ENCODE data around the gene BFSP1. TPM values are rescaled to one million over a fixed set of nuclear protein-coding genes. Genes with fewer than 3 reads are reported as not detected.
A peak's percentile ranks its signal among the peaks of the same experiment; 100 is the strongest.

Gene BFSP1
- total RNA-seq, 1 donor from 2014 or later = 3.9 TPM

GRCh38 chr20:17536944-17537444 lies 5.8 kb upstream of the BFSP1 start:
- Mint-ChIP-seq H3K4me3 (peak overlapping the region; percentile 18), H3K9me3 (no peaks in the 10 kb centered on the region), H3K36me3 (ENCODE audit: low read depth) (no peaks in the 10 kb centered on the region), H3K27me3 (ENCODE audit: low read depth) (peaks cover 58% of the 10 kb centered on the region), H3K4me1 (peaks cover 18% of the 10 kb centered on the region), H3K27ac (ENCODE audit: unreplicated experiment) (no peak overlapping the region)
- peak; percentile 56 for DNase-seq (ENCODE audit: low read depth, low spot score)
- TF ChIP-seq, protein P1, sequence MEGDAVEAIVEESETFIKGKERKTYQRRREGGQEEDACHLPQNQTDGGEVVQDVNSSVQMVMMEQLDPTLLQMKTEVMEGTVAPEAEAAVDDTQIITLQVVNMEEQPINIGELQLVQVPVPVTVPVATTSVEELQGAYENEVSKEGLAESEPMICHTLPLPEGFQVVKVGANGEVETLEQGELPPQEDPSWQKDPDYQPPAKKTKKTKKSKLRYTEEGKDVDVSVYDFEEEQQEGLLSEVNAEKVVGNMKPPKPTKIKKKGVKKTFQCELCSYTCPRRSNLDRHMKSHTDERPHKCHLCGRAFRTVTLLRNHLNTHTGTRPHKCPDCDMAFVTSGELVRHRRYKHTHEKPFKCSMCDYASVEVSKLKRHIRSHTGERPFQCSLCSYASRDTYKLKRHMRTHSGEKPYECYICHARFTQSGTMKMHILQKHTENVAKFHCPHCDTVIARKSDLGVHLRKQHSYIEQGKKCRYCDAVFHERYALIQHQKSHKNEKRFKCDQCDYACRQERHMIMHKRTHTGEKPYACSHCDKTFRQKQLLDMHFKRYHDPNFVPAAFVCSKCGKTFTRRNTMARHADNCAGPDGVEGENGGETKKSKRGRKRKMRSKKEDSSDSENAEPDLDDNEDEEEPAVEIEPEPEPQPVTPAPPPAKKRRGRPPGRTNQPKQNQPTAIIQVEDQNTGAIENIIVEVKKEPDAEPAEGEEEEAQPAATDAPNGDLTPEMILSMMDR (conservative IDR thresholded peaks at IDR 0.05) = peak; percentile 90

- Mint-ChIP-seq H3K36me3 (ENCODE audit: low read depth) (no peaks in the 10 kb centered on the region), H3K27me3 (ENCODE audit: low read depth) (peaks cover 61% of the 10 kb centered on the region), H3K4me3 (no peak overlapping the region), H3K4me1 (peaks cover 31% of the 10 kb centered on the region), H3K9me3 (no peaks in the 10 kb centered on the region), H3K27ac (ENCODE audit: unreplicated experiment) (no peak overlapping the region)
- TF ChIP-seq, protein P1 (conservative IDR thresholded peaks at IDR 0.05) = no peak
- no peak for DNase-seq (ENCODE audit: low read depth, low spot score)
Observed at GRCh38 chr20:17534077-17534476, 2.9 kb upstream of the BFSP1 start.

- TF ChIP-seq, protein P1 (conservative IDR thresholded peaks at IDR 0.05) = no peak
- no peaks in the 10 kb centered on the region for H3K9me3 Mint-ChIP-seq
- H3K27ac Mint-ChIP-seq (ENCODE audit: unreplicated experiment) = no peak overlapping the region
- H3K36me3 Mint-ChIP-seq (ENCODE audit: low read depth) = no peaks in the 10 kb centered on the region
- DNase-seq (ENCODE audit: low read depth, low spot score) = peak; percentile 6
- peaks cover 63% of the 10 kb centered on the region for H3K27me3 Mint-ChIP-seq (ENCODE audit: low read depth)
- peaks cover 31% of the 10 kb centered on the region for H3K4me1 Mint-ChIP-seq
- peak overlapping the region; percentile 54 for H3K4me3 Mint-ChIP-seq
Observed at GRCh38 chr20:17533396-17533795, 2.2 kb upstream of the BFSP1 start.

DNA sequence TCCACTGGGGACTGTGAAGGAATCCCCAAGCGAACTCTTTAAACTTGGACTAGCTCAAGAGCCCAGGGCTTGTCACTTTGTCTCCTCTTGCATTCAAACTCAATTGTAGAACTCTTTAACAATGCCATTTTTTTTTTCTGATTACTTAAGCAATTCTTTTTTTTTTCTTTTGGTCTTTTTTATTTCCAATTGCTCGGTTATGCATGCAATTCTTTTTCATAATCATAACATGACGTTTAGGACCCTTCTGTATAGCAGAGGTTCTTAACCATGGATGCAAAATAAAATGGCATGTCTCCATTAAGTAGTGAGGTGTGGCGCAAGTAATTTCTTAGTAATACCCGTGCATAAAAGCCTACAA lies 466 bp upstream of the BFSP1 start:
- Mint-ChIP-seq H3K27me3 (ENCODE audit: low read depth) (peaks cover 63% of the 10 kb centered on the region), H3K4me1 (peaks cover 28% of the 10 kb centered on the region), H3K4me3 (peak overlapping the region; percentile 92), H3K9me3 (no peaks in the 10 kb centered on the region), H3K27ac (ENCODE audit: unreplicated experiment) (peak overlapping the region; percentile 97), H3K36me3 (ENCODE audit: low read depth) (no peaks in the 10 kb centered on the region)
- TF ChIP-seq, protein P1 (conservative IDR thresholded peaks at IDR 0.05) = no peak
- no peak for DNase-seq (ENCODE audit: low read depth, low spot score)

GRCh38 chr20:17530153-17530552 lies 1.0 kb downstream of the BFSP1 start:
- DNase-seq (ENCODE audit: low read depth, low spot score) = no peak
- TF ChIP-seq, protein P1 (conservative IDR thresholded peaks at IDR 0.05) = no peak
- H3K27me3 Mint-ChIP-seq (ENCODE audit: low read depth) = peaks cover 73% of the 10 kb centered on the region
- H3K4me1 Mint-ChIP-seq = peaks cover 28% of the 10 kb centered on the region
- H3K27ac Mint-ChIP-seq (ENCODE audit: unreplicated experiment) = no peak overlapping the region
- H3K9me3 Mint-ChIP-seq = no peaks in the 10 kb centered on the region
- H3K36me3 Mint-ChIP-seq (ENCODE audit: low read depth) = no peaks in the 10 kb centered on the region
- H3K4me3 Mint-ChIP-seq = peak overlapping the region; percentile 67
